ENCODE measurements around the gene ACSF3.

Gene ACSF3

GRCh38 chr16:89183463-89183862, 89.8 kb downstream of the ACSF3 start:
- TF ChIP-seq CTCF (IDR thresholded peaks at IDR 0.05): no peak

GRCh38 chr16:89183975-89184676, 90.5 kb downstream of the ACSF3 start:
- TF ChIP-seq CTCF (IDR thresholded peaks at IDR 0.05): no peak

GRCh38 chr16:89184677-89184932, 91.0 kb downstream of the ACSF3 start:
- TF ChIP-seq CTCF (IDR thresholded peaks at IDR 0.05): no peak

- no peak for TF ChIP-seq CTCF (IDR thresholded peaks at IDR 0.05)
These were observed 91.5 kb downstream of the ACSF3 start for GRCh38 chr16:89184933-89185794.

- no peak for TF ChIP-seq CTCF (IDR thresholded peaks at IDR 0.05)
These were observed 93.5 kb downstream of the ACSF3 start for GRCh38 chr16:89187032-89187769.

GRCh38 chr16:89187770-89188392, 94.2 kb downstream of the ACSF3 start:
- TF ChIP-seq CTCF (IDR thresholded peaks at IDR 0.05): no peak

GRCh38 chr16:89189358-89190025, 95.8 kb downstream of the ACSF3 start:
- no peak for TF ChIP-seq CTCF (IDR thresholded peaks at IDR 0.05)

Measured in LNCAP (cell line).